K562 (cell line): ENCODE data around the gene FAM114A1. TPM values are rescaled to one million over a fixed set of nuclear protein-coding genes. Genes with fewer than 3 reads are reported as not detected.
A peak's percentile ranks its signal among the peaks of the same experiment; 100 is the strongest.

Source experiments
- ATAC-seq: fragments of 200-7000 bp; cut with Tn5 transposase; 3 replicates; pipeline ENCODE4 v1.9.1; 2020; ENCODE audit warnings: moderate library complexity
- BruUV-seq: library from RNA; stranded (reverse); fragments of 400-500 nt; replicated peaks from 2 replicates; lab custom pipeline; 2021; lab: Mats Ljungman, UMichigan
- CTCF ChIA-PET: fragments of 300-600 bp; formaldehyde crosslinking; extraction: SDS; loops from one replicate; lab custom pipeline; 2021; ENCODE audit warnings: low intra/inter-chr PET ratio; lab: Yijun Ruan, JAX
- POLR2A ChIA-PET: fragments of 300-600, 350-650 bp; sonication (Branson Sonifier 250); formaldehyde crosslinking; extraction: SDS; loops from one replicate; lab custom pipeline; 2021; ENCODE audit warnings: antibody characterized with exemption, inconsistent platforms; lab: Yijun Ruan, JAX
- DNase-seq, 4 experiments: peaks; one replicate each; pipeline versions ENCODE4 v3.0.0 to v3.0.0-alpha.2; 2011 to 2018; ENCODE audit warnings: low spot score in 3 of 4, mixed read lengths in 3 of 4; ENCODE audit errors: extremely low read depth in 1 of 4
- FAIRE-seq: peaks from 2 replicates; lab custom pipeline; 2011; peaks lifted over from hg19 to GRCh38; lab: Jason Lieb, UNC
- H2AFZ ChIP-seq: 2 replicates; pipeline ENCODE4 v1.6.0; 2011; ENCODE audit warnings: low read depth, low read length, control low read depth, inconsistent platforms
- H3K27ac ChIP-seq: fragments of 200-600 bp; 3 replicates; pipeline ENCODE4 v1.8.0; 2011; ENCODE audit warnings: low read depth, mild to moderate bottlenecking, control low read depth, inconsistent platforms, low read length, moderate library complexity, mixed read lengths; ENCODE audit errors: extremely low read depth
- H3K27me3 ChIP-seq, 2 experiments: fragments of 300-600 bp in 1 of 2; 2 replicates in 1 of 2; 3 replicates in 1 of 2; pipeline versions ENCODE4 v1.6.0 to v1.8.0; 2011; ENCODE audit warnings: inconsistent platforms in 2 of 2, low read length in 2 of 2, mild to moderate bottlenecking in 1 of 2, mixed read lengths in 1 of 2, moderate library complexity in 1 of 2; ENCODE audit not compliant: control insufficient read depth in 2 of 2, insufficient read depth in 2 of 2
- H3K36me3 ChIP-seq: fragments of 300-600 bp; 3 replicates; pipeline ENCODE4 v1.8.0; 2011; ENCODE audit warnings: mild to moderate bottlenecking, low read length, inconsistent platforms; ENCODE audit not compliant: control insufficient read depth, insufficient read depth
- H3K4me1 ChIP-seq, 2 experiments: fragments of 200-600 bp in 1 of 2; replicated peaks in 1 of 2; 2 replicates in 1 of 2; 3 replicates in 1 of 2; pipeline versions ENCODE4 v1.5.1 to v1.8.0; 2011; ENCODE audit warnings: inconsistent platforms in 2 of 2, low read length in 2 of 2, mild to moderate bottlenecking in 1 of 2, mixed read lengths in 1 of 2, moderate library complexity in 1 of 2; ENCODE audit not compliant: control insufficient read depth in 2 of 2, insufficient read depth in 2 of 2
- H3K4me2 ChIP-seq: 2 replicates; pipeline ENCODE4 v1.6.1; 2011; ENCODE audit warnings: low read length, control low read depth, inconsistent platforms, mixed read lengths; ENCODE audit not compliant: insufficient read depth
- H3K4me3 ChIP-seq: fragments of 200-600 bp; sonication (generic), shearing (Covaris generic); 2 replicates; pipeline ENCODE4 v1.5.1; 2016; ENCODE audit warnings: control low read depth, inconsistent platforms
- H3K79me2 ChIP-seq: fragments of 200-600 bp; 3 replicates; pipeline ENCODE4 v1.8.0; 2011; ENCODE audit warnings: low read length, inconsistent platforms; ENCODE audit not compliant: control insufficient read depth, insufficient read depth
- H3K9ac ChIP-seq, 2 experiments: 2 replicates each; pipeline versions ENCODE4 v1.6.0 to v1.6.1; 2011; ENCODE audit warnings: low read depth in 2 of 2, low read length in 2 of 2, control low read depth in 1 of 2, inconsistent platforms in 1 of 2, mild to moderate bottlenecking in 1 of 2, mixed read lengths in 1 of 2; ENCODE audit not compliant: insufficient read depth in 1 of 2
- H3K9me1 ChIP-seq: one replicate; pipeline ENCODE4 v1.6.0; 2011; ENCODE audit warnings: inconsistent platforms, mild to moderate bottlenecking, low read length, moderate library complexity; ENCODE audit not compliant: control insufficient read depth, insufficient read depth
- H3K9me3 ChIP-seq: replicated peaks from 2 replicates; pipeline ENCODE4 v1.5.1; 2011; ENCODE audit warnings: low read depth, low read length, inconsistent platforms; ENCODE audit not compliant: control insufficient read depth, insufficient read depth
- H4K20me1 ChIP-seq: replicated peaks from 2 replicates; pipeline ENCODE4 v1.6.1; 2011; ENCODE audit warnings: low read length, inconsistent platforms, mixed read lengths; ENCODE audit not compliant: control insufficient read depth, insufficient read depth
- CBX8 ChIP-seq: fragments of 200-600 bp; sonication (generic); IDR thresholded peaks from 2 replicates; pipeline ENCODE4 v1.6.1; 2012; ENCODE audit warnings: borderline replicate concordance, mixed run types, low read depth, mild to moderate bottlenecking, moderate library complexity, mixed read lengths, low read length, control low read depth, inconsistent platforms; ENCODE audit not compliant: poor library complexity, severe bottlenecking; ENCODE audit errors: extremely low read depth
- PURB ChIP-seq: sonication (generic); formaldehyde crosslinking; IDR thresholded peaks from 2 replicates; pipeline ENCODE4 v1.9.0; 2021; ENCODE audit warnings: low read depth, mild to moderate bottlenecking, missing genetic modification reagents
- SP1 ChIP-seq: sonication (generic); formaldehyde crosslinking; IDR thresholded peaks from 2 replicates; pipeline ENCODE4 v1.8.1; 2022; ENCODE audit warnings: mild to moderate bottlenecking, missing genetic modification reagents
- ZNF165 ChIP-seq: fragments of 250-450 bp; sonication (Bioruptor Pico); IDR thresholded peaks from 2 replicates; pipeline ENCODE4 v1.4.0; 2020; ENCODE audit warnings: borderline replicate concordance
- WGBS: fragments of 100-300 bp; shearing (Covaris generic); methylation state at CpG from one replicate; pipeline ENCODE4 v1.1.6; 2016; ENCODE audit warnings: low coverage, mixed read lengths; ENCODE audit not compliant: insufficient coverage; ENCODE audit errors: missing lambda C conversion rate; 5-methylcytosine and 5-hydroxymethylcytosine counted together
- in situ Hi-C: fragments of 300-500 bp; cut with MboI; formaldehyde crosslinking; loops from 4 replicates; pipeline ENCODE4 v1.15.0; 2018; ENCODE audit warnings: inconsistent platforms, mixed read lengths
- intact Hi-C: fragments of 100-400 bp; cut with micrococcal nuclease; formaldehyde crosslinking; loops from 2 replicates; pipeline ENCODE4 v1.14.2; 2022
- polyA plus RNA-seq, 8 experiments: library from polyadenylated mRNA; depleted of rRNA in 4 of 8; stranded (reverse) in 5 of 8; unstranded in 3 of 8; fragments of >200 nt; fragmentation: Nextera tagmentation in 2 of 8; fragmentation: Illumina TruSeq in 1 of 8; extraction: Ambion mirVana in 2 of 8; extraction: Trizol in 1 of 8; gene quantifications; 2 replicates each; pipeline versions ENCODE4 v1.2.1 to v1.2.3, GENCODE V29; 2011 to 2014; ENCODE audit warnings: inconsistent platforms in 1 of 8, missing spikeins in 1 of 8
- total RNA-seq, 7 experiments: library from RNA; depleted of rRNA in 6 of 7; stranded (reverse); fragments of >200 nt in 6 of 7; fragmentation: Illumina TruSeq in 2 of 7; extraction: Trizol in 2 of 7; gene quantifications; 2 replicates each; pipeline versions ENCODE4 v1.2.1 to v1.2.3, GENCODE V29; 2011 to 2021; ENCODE audit warnings: low replicate concordance in 1 of 7
- TF ChIP-seq, protein P1 (sequence below): fragments of 450-650 bp; IDR thresholded peaks from 2 replicates; pipeline ENCODE4 v1.6.1; 2017; ENCODE audit warnings: antibody characterized with exemption
- TF ChIP-seq, protein P2 (sequence below): fragments of 250-450 bp; sonication (Bioruptor Pico); IDR thresholded peaks from 2 replicates; pipeline ENCODE4 v1.4.0; 2020

Gene FAM114A1
- total and polyA plus RNA-seq, 9 of the 15 experiments (the other 6 are each of a cell fraction or from before 2014, with no cell fraction given), result 1.8 to 12.0 (median 4.3) TPM

- ChIA-PET CTCF (no interaction called here), POLR2A (interaction anchor here (0.7 to 1.7 kb wide), 5 partner anchors 11 to 558 kb away, joined by 3 to 5 read pairs (median 4); no protein-coding TSS in a partner anchor)
- Histone ChIP-seq H2AFZ (peak overlapping the region; percentile 88), H3K36me3 (no peaks in the 10 kb centered on the region), H3K9ac (peak overlapping the region in 1 of 2 experiments; percentile 57; a peak in 1 of 4 replicates), H3K27me3 (no peaks in the 10 kb centered on the region), H3K79me2 (no peaks in the 10 kb centered on the region), H3K9me1 (no peaks in the 10 kb centered on the region), H4K20me1 (no peaks in the 10 kb centered on the region), H3K4me3 (no peak overlapping the region), H3K9me3 (no peaks in the 10 kb centered on the region), H3K4me2 (no peak overlapping the region), H3K4me1 (peaks cover 0 to 20% of the 10 kb centered on the region in 2 experiments; a peak in 3 of 5 replicates), H3K27ac (no peak overlapping the region)
- 79% methylated on average over 5 of the region's 5 CpGs for WGBS
- no peak for DNase-seq
- BruUV-seq, result no TSS peak
- no peak for ATAC-seq
- TF ChIP-seq SP1 (CRISPR knock-in tag) (no peak), PURB (CRISPR knock-in tag) (no peak), CBX8 (no peak), ZNF165 (CRISPR knock-in tag) (no peak)
- TF ChIP-seq, protein P1, sequence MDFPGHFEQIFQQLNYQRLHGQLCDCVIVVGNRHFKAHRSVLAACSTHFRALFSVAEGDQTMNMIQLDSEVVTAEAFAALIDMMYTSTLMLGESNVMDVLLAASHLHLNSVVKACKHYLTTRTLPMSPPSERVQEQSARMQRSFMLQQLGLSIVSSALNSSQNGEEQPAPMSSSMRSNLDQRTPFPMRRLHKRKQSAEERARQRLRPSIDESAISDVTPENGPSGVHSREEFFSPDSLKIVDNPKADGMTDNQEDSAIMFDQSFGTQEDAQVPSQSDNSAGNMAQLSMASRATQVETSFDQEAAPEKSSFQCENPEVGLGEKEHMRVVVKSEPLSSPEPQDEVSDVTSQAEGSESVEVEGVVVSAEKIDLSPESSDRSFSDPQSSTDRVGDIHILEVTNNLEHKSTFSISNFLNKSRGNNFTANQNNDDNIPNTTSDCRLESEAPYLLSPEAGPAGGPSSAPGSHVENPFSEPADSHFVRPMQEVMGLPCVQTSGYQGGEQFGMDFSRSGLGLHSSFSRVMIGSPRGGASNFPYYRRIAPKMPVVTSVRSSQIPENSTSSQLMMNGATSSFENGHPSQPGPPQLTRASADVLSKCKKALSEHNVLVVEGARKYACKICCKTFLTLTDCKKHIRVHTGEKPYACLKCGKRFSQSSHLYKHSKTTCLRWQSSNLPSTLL, result no peak
- TF ChIP-seq, protein P2, sequence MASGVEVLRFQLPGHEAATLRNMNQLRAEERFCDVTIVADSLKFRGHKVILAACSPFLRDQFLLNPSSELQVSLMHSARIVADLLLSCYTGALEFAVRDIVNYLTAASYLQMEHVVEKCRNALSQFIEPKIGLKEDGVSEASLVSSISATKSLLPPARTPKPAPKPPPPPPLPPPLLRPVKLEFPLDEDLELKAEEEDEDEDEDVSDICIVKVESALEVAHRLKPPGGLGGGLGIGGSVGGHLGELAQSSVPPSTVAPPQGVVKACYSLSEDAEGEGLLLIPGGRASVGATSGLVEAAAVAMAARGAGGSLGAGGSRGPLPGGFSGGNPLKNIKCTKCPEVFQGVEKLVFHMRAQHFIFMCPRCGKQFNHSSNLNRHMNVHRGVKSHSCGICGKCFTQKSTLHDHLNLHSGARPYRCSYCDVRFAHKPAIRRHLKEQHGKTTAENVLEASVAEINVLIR (CRISPR knock-in tag), result no peak
- intact Hi-C loops (loop anchor here (5.0 kb wide), 2 partner anchors 73 to 793 kb away; partner anchors contain the start of gene TLR10), in situ Hi-C loops (no loop called here)
- FAIRE-seq, result no peak
Observed at GRCh38 chr4:38855466-38855865, 12.1 kb upstream of the FAM114A1 start.
